ENCODE data around the gene GALP.
A peak's percentile ranks its signal among the peaks of the same experiment; 100 is the strongest.
"Not testable (repeated sequence)": the region's sequence is repeated elsewhere in the genome, so short reads cannot be mapped to it uniquely, and the experiment has no call there.

GALP gene

GRCh38 chr19:56175861-56176307 is at the start of gene GALP:
TSS of gene GALP (plus strand) at chr19:56176008. CDS start at chr19:56177109, 1,101 bp downstream.
- FAIRE-seq = not testable (repeated sequence)

- no peak for FAIRE-seq
These were observed 48.6 kb upstream of the GALP start for GRCh38 chr19:56126983-56127780.

- FAIRE-seq = no peak
These were observed 45.8 kb upstream of the GALP start for GRCh38 chr19:56130006-56130405.

GRCh38 chr19:56131651-56132050 is 44.2 kb upstream of the GALP start:
- no peak for FAIRE-seq

GRCh38 chr19:56132316-56132822 is 43.4 kb upstream of the GALP start:
- peak; percentile 98 for FAIRE-seq

GRCh38 chr19:56133858-56134653 is 41.8 kb upstream of the GALP start:
- FAIRE-seq = no peak

GRCh38 chr19:56134654-56134921 is 41.2 kb upstream of the GALP start:
- FAIRE-seq = no peak

GRCh38 chr19:56136362-56136761 is 39.4 kb upstream of the GALP start:
- FAIRE-seq = no peak

- FAIRE-seq = no peak
These were observed 38.4 kb upstream of the GALP start for GRCh38 chr19:56137405-56137804.

GRCh38 chr19:56138069-56138468 is 37.7 kb upstream of the GALP start:
- FAIRE-seq = no peak

GRCh38 chr19:56139847-56140582 is 35.8 kb upstream of the GALP start:
- FAIRE-seq = no peak

- peak; percentile 99 for FAIRE-seq
These were observed 35.0 kb upstream of the GALP start, which contains the start of gene ZNF444 for GRCh38 chr19:56140583-56141416. TSS of gene ZNF444 (plus strand) at chr19:56141287. CDS start at chr19:56146912, 5,625 bp downstream.

GRCh38 chr19:56141417-56141993 is 34.3 kb upstream of the GALP start:
- no peak for FAIRE-seq

GRCh38 chr19:56142087-56142787 is 33.6 kb upstream of the GALP start:
- FAIRE-seq = no peak

GRCh38 chr19:56142897-56143434 is 32.8 kb upstream of the GALP start:
- no peak for FAIRE-seq

GRCh38 chr19:56144376-56144775 is 31.4 kb upstream of the GALP start:
- FAIRE-seq = no peak

GRCh38 chr19:56144831-56145230 is 31.0 kb upstream of the GALP start:
- FAIRE-seq = no peak

GRCh38 chr19:56145698-56146097 is 30.1 kb upstream of the GALP start:
- FAIRE-seq = no peak

- FAIRE-seq = no peak
These were observed 28.9 kb upstream of the GALP start for GRCh38 chr19:56146904-56147303.

GRCh38 chr19:56147307-56147706 is 28.5 kb upstream of the GALP start:
- FAIRE-seq = no peak

GRCh38 chr19:56148096-56148495 is 27.7 kb upstream of the GALP start:
- FAIRE-seq = no peak

Measured in A204.1 (cell line).